Ascending aorta (tissue), 2 donors: ENCODE data around the gene ETF1. TPM values are rescaled to one million over a fixed set of nuclear protein-coding genes. Genes with fewer than 3 reads are reported as not detected.

Source experiments
- DNase-seq, 2 donors: peaks; one replicate each; pipeline ENCODE4 v3.0.0-alpha.2; 2019; ENCODE audit warnings: low spot score in 2 of 2
- H3K27ac ChIP-seq, 2 donors: fragments of 200-600 bp; sonication (generic); one replicate each; pipeline ENCODE4 v1.5.1; 2016 to 2017; ENCODE audit warnings: mild to moderate bottlenecking in 1 of 2
- H3K27me3 ChIP-seq: fragments of 200-600 bp; sonication (generic); one replicate; pipeline ENCODE4 v1.5.1; 2017
- H3K36me3 ChIP-seq, 2 donors: fragments of 200-600 bp; sonication (generic); one replicate each; pipeline ENCODE4 v1.5.1; 2016
- H3K4me1 ChIP-seq, 2 donors: fragments of 200-600 bp; sonication (generic); one replicate each; pipeline ENCODE4 v1.5.1; 2016 to 2017; ENCODE audit warnings: mild to moderate bottlenecking in 1 of 2
- H3K4me3 ChIP-seq, 2 donors: fragments of 200-600 bp; sonication (generic); one replicate each; pipeline ENCODE4 v1.5.1; 2016 to 2017; ENCODE audit warnings: mild to moderate bottlenecking in 1 of 2
- H3K9me3 ChIP-seq, 2 donors: fragments of 200-600 bp; sonication (generic); one replicate each; pipeline ENCODE4 v1.5.1; 2016
- intact Hi-C: fragments of 100-400 bp; cut with DNase I; formaldehyde crosslinking; loops from one replicate; pipeline ENCODE4 v1.15.1; 2023
- total RNA-seq: library from RNA; depleted of rRNA; stranded (reverse); fragments of >200 nt; gene quantifications from one replicate; pipeline ENCODE4 v1.1.0, GENCODE V29; 2016
- TF ChIP-seq, protein P1 (sequence below), 3 experiments: fragments of 200-600 bp in 2 of 3; fragments of 450-650 bp in 1 of 3; sonication (generic) in 2 of 3; IDR thresholded peaks; one replicate each; pipeline ENCODE4 v1.5.1; 2016 to 2019; ENCODE audit warnings: antibody characterized with exemption in 3 of 3, mild to moderate bottlenecking in 1 of 3, moderate library complexity in 1 of 3

The ETF1 gene
- total RNA-seq, 1 donor from 2014 or later: 28.2 TPM

DNA sequence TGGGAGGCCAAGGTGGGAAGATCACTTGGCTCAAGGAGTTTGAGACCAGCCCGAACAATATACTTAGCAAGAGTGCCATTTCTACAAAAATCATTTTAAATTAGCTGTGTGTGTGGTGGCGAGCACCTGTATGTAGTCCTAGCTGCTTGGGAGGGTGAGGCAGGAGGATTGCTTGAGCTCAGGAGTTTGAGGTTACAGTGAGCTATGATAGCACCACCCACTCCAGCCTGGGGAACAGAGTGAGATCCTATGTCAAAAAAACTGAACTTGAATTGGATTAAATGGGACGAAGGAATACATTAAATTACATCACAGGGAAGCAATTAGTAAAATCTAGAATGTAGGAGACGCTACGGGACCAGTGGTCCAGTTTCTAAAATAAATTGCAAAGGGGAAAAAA, 6.4 kb upstream of the ETF1 start:
- Histone ChIP-seq H3K4me3 (no peak overlapping the region), H3K4me1 (peaks cover 10 to 18% of the 10 kb centered on the region in 2 donors), H3K27ac (no peak overlapping the region), H3K27me3 (no peaks in the 10 kb centered on the region), H3K36me3 (peaks cover 5 to 11% of the 10 kb centered on the region in 2 donors), H3K9me3 (no peaks in the 10 kb centered on the region)
- intact Hi-C loops: no loop called here
- DNase-seq: no peak
- TF ChIP-seq, protein P1, sequence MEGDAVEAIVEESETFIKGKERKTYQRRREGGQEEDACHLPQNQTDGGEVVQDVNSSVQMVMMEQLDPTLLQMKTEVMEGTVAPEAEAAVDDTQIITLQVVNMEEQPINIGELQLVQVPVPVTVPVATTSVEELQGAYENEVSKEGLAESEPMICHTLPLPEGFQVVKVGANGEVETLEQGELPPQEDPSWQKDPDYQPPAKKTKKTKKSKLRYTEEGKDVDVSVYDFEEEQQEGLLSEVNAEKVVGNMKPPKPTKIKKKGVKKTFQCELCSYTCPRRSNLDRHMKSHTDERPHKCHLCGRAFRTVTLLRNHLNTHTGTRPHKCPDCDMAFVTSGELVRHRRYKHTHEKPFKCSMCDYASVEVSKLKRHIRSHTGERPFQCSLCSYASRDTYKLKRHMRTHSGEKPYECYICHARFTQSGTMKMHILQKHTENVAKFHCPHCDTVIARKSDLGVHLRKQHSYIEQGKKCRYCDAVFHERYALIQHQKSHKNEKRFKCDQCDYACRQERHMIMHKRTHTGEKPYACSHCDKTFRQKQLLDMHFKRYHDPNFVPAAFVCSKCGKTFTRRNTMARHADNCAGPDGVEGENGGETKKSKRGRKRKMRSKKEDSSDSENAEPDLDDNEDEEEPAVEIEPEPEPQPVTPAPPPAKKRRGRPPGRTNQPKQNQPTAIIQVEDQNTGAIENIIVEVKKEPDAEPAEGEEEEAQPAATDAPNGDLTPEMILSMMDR (IDR thresholded peaks at IDR 0.05): no peak

DNA sequence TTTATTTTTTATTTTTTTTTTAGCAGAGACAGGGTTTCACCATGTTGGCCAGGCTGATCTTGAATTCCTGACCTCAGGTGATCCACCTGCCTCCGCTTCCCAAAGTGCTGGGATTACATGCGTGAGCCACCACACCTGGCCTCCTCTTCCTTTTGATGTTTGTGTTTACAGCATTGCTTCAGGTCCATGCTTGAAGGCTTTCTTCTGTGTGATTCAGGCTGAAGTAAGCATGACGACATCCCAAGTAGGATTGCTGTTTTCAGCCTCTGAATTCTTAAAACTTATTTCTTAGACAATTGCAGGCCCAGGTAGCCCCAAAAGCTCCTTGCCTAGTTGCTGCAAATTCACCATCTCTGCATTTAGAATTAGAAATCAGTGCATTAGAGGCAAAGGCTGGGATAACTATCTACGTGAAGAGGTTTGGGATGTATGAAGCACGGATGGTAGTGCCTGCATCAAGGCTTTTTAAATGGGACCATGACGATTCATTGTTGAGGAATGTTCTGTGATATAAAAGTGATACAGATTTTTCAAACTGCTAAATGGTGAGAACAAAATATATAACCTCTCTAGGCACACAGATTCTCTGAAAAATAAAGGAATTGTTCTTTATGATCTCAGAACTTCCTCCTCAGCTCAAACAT, 3.0 kb upstream of the ETF1 start:
- H3K36me3 ChIP-seq: no peaks in the 10 kb centered on the region
- no peak for DNase-seq
- no peaks in the 10 kb centered on the region for H3K9me3 ChIP-seq
- H3K4me3 ChIP-seq: no peak overlapping the region
- no peaks in the 10 kb centered on the region for H3K27me3 ChIP-seq
- TF ChIP-seq, protein P1 (IDR thresholded peaks at IDR 0.05): no peak
- intact Hi-C loops: no loop called here
- peaks cover 16 to 27% of the 10 kb centered on the region in 2 donors for H3K4me1 ChIP-seq
- H3K27ac ChIP-seq: no peak overlapping the region

DNA sequence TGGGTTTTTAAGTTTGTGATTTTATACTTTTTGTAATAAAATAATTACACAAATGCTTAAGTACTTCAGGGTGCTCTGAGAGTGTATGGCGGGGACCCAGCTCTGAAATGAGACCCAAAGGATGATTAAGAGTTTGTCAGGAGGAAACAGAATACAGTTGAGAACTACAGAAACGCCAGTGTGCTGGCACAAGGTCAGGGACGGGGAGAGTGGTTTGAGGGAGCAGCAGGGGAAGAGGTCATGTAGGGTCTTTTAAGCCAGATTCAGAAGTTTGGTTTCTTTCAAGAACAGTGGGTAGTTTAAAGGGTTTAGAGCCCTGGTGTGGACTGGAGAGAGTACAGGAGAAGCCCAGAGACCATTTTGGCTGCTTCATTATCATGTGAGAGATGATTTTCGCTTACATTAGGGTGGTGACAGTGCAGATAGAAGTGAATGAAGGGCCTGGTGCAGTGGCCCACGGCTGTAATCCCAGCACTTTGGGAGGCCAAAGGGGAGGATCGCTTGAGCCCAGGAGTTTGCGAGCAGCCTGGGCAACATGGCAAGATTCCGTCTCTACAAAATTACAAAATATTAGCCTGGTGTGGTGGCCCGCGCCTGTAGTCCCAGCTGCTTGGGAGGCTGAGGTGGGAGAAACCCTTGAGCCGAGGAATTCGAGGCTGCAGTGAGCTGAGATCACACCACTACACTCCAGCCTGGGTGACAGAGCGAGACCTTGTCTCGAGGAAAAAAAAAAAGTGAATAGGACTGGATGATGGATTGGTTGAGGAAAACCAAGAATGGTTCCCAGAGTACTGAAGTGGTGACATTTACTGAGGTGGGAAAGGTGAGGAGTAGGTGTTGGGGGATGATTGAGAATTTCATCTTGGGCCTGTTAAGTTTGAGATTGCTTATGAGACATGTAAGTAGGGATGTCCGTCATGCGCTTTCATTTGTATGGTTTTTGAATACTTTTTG, 1.4 kb upstream of the ETF1 start:
- no peak for DNase-seq
- Histone ChIP-seq H3K27me3 (no peaks in the 10 kb centered on the region), H3K27ac (peak overlapping the region; percentile 95 to 99), H3K4me3 (peak overlapping the region; percentile 95 to 99), H3K4me1 (peaks cover 16 to 38% of the 10 kb centered on the region in 2 donors), H3K36me3 (no peaks in the 10 kb centered on the region), H3K9me3 (no peaks in the 10 kb centered on the region)
- TF ChIP-seq, protein P1 (IDR thresholded peaks at IDR 0.05): no peak
- intact Hi-C loops: loop anchor here (5.0 kb wide), 3 partner anchors 52 to 858 kb away; partner anchors contain the start of genes KDM3B and SPATA24

DNA sequence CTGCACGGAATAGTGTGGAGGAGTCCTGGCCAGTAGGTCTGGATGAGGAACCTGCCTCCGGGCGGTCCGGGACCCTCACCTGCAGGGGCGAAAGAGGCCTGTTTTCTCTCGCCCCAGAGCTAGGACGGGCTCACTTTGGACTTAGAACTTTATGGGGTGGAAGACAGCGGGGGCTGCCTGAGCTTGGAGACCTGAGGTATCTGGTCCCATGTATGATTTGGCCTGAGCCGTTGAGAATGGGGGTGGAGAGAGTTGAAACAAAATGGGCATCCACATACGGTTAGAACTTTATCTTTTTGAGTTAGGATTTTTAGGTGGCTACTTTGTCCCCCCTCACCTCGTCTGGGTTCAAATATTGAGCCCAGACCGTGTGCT, 681 bp upstream of the ETF1 start:
- Histone ChIP-seq H3K36me3 (no peaks in the 10 kb centered on the region), H3K27me3 (no peaks in the 10 kb centered on the region), H3K4me1 (peaks cover 16 to 38% of the 10 kb centered on the region in 2 donors), H3K9me3 (no peaks in the 10 kb centered on the region), H3K27ac (peak overlapping the region; percentile 95 to 99), H3K4me3 (peak overlapping the region; percentile 95 to 99)
- intact Hi-C loops: loop anchor here (1.0 to 5.0 kb wide), 8 partner anchors 32 to 859 kb away; partner anchors contain the start of genes EGR1, HSPA9, KDM3B and SIL1
- DNase-seq: no peak
- TF ChIP-seq, protein P1 (IDR thresholded peaks at IDR 0.05): peak in 1 of 3 experiments; percentile 4

DNA sequence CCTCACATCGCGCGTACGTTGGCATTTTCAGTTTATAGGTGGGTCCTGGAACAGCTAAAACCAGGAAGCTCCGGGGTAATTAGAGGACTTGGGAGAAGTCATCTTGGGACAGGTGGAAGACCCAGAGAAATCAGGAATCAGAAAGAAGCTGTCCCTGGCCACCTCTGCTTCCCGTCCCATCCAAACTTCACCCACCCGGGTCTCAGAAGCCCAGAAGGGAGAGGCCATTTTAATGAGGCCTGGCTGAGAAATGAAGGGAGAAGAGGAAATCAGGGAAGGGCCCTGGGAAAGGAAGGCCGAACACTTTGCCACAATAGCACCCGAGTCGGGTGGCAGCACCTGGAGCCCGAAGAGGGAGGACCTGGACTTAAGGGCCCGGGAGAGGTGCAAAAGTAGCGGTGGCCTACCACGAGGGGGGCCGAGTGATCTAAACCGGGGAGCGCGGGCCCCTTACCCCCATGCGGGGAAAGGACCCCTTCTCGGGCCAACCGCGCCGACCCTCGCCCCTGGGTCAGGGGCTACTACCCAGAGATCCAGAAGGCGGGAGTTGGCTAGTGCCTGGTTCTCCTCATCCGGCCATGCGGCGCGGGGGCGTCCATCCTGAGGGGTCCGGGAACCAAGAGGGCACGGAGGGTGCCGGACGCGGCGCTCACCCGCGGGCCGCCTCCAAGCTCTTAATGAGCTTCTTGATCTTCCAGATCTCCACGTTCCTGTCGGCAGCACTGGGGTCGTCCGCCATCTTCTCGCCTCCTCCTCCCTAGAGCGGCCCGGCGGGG, 668 bp downstream of the ETF1 start:
- intact Hi-C loops: loop anchor here (2.0 to 5.0 kb wide), 5 partner anchors 38 to 860 kb away; partner anchors contain the start of genes KDM3B, SIL1 and SPATA24
- H3K4me3 ChIP-seq: peak overlapping the region; percentile 95 to 99

More for the DNA sequence above, 668 bp downstream of the ETF1 start:
- no peaks in the 10 kb centered on the region for H3K36me3 ChIP-seq
- peak overlapping the region; percentile 99 for H3K27ac ChIP-seq
- no peak for DNase-seq
- no peaks in the 10 kb centered on the region for H3K9me3 ChIP-seq
- H3K4me1 ChIP-seq: peaks cover 16 to 38% of the 10 kb centered on the region in 2 donors
- H3K27me3 ChIP-seq: no peaks in the 10 kb centered on the region
- TF ChIP-seq, protein P1 (IDR thresholded peaks at IDR 0.05): no peak
